Subcutaneous abdominal adipose tissue (tissue), 5 donors: ENCODE results near the gene NCKIPSD.

Source experiments
- H3K27ac ChIP-seq: one replicate; pipeline ENCODE4 v1.7.0; 2013; ENCODE audit warnings: low read depth, mild to moderate bottlenecking, inconsistent platforms, low read length, moderate library complexity
- H3K27me3 ChIP-seq, 5 donors: one replicate each; pipeline ENCODE4 v1.7.0; 2013; ENCODE audit warnings: low read length in 5 of 5, inconsistent platforms in 1 of 5; ENCODE audit not compliant: control insufficient read depth in 5 of 5, insufficient read depth in 4 of 5
- H3K36me3 ChIP-seq, 5 donors: one replicate each; pipeline ENCODE4 v1.7.0; 2013; ENCODE audit warnings: low read length in 5 of 5; ENCODE audit not compliant: control insufficient read depth in 5 of 5, insufficient read depth in 5 of 5
- H3K4me1 ChIP-seq, 5 donors: one replicate each; pipeline ENCODE4 v1.7.0; 2013; ENCODE audit warnings: low read length in 5 of 5, mild to moderate bottlenecking in 3 of 5, moderate library complexity in 1 of 5; ENCODE audit not compliant: control insufficient read depth in 5 of 5, insufficient read depth in 5 of 5
- H3K4me3 ChIP-seq, 5 donors: one replicate each; pipeline ENCODE4 v1.7.0; 2013; ENCODE audit warnings: low read length in 5 of 5, low read depth in 1 of 5
- H3K9ac ChIP-seq, 5 donors: one replicate each; pipeline ENCODE4 v1.7.0; 2013; ENCODE audit warnings: low read length in 5 of 5, mild to moderate bottlenecking in 4 of 5, moderate library complexity in 3 of 5
- H3K9me3 ChIP-seq, 5 donors: one replicate each; pipeline ENCODE4 v1.7.0; 2013; ENCODE audit warnings: low read length in 5 of 5; ENCODE audit not compliant: control insufficient read depth in 5 of 5
- donor health status: healthy.
- donor health status: healthy.
- donor health status: healthy.
- donor health status: healthy.
- donor health status: healthy.

The NCKIPSD gene

GRCh38 chr3:48652923-48653715 lies 32.6 kb downstream of the NCKIPSD start:
- Histone ChIP-seq H3K4me1 (peaks cover 0 to 19% (median 13%) of the 10 kb centered on the region in 5 donors), H3K36me3 (no peaks in the 10 kb centered on the region), H3K27me3 (peaks cover 0 to 2% (median 0%) of the 10 kb centered on the region in 5 donors), H3K27ac (no peak overlapping the region), H3K4me3 (no peak overlapping the region), H3K9ac (no peak overlapping the region), H3K9me3 (peaks cover 0 to 3% (median 0%) of the 10 kb centered on the region in 5 donors)

DNA sequence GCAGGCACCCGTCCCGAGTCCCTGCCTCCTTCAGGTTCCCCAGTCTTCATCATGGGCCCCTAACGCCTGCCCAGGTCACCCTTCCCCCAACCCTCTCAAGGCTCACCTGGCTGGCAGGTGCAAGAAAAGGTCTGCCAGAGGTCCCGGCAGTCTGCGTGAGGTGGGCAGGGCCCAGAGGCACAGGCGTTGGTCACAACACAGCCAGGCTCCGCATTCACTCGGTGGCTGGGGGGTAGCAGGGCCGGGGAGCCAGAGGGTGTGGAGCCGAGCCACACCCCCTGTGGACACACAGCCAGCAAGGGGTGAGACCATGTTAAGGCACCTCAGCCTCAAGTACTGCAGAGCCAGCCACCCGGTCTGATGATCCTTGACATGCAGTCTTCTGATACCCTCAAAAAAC lies 33.9 kb downstream of the NCKIPSD start:
- Histone ChIP-seq H3K4me3 (no peak overlapping the region), H3K9me3 (no peaks in the 10 kb centered on the region), H3K9ac (no peak overlapping the region), H3K4me1 (peaks cover 0 to 13% (median 9%) of the 10 kb centered on the region in 5 donors), H3K27me3 (peaks cover 0 to 2% (median 0%) of the 10 kb centered on the region in 5 donors), H3K27ac (no peak overlapping the region), H3K36me3 (no peaks in the 10 kb centered on the region)

DNA sequence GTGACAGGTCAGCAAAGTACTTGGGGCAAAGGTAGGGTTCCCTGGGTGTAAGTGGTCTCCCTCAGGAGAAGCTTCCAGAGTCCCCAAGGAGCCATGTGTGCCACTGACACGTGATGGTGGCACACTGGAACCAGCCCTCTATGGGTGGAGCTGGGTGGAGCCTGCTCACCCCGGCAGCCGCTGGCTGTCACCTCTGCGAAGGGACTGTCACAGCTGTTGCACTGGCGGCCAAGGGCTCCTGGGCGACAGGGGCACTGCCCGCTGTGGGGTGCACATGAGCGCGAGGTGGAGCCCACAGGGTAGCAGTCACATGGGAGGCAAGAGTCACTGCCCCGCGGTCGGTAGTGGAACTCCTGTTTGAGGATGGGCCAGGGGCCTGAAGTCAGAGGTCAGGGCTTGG lies 35.0 kb downstream of the NCKIPSD start:
- no peak overlapping the region for H3K27ac ChIP-seq
- H3K9me3 ChIP-seq = no peaks in the 10 kb centered on the region
- peaks cover 0 to 5% (median 4%) of the 10 kb centered on the region in 5 donors for H3K4me1 ChIP-seq
- peaks cover 0 to 2% (median 0%) of the 10 kb centered on the region in 5 donors for H3K27me3 ChIP-seq
- no peak overlapping the region for H3K9ac ChIP-seq
- H3K4me3 ChIP-seq = no peak overlapping the region
- H3K36me3 ChIP-seq = no peaks in the 10 kb centered on the region

DNA sequence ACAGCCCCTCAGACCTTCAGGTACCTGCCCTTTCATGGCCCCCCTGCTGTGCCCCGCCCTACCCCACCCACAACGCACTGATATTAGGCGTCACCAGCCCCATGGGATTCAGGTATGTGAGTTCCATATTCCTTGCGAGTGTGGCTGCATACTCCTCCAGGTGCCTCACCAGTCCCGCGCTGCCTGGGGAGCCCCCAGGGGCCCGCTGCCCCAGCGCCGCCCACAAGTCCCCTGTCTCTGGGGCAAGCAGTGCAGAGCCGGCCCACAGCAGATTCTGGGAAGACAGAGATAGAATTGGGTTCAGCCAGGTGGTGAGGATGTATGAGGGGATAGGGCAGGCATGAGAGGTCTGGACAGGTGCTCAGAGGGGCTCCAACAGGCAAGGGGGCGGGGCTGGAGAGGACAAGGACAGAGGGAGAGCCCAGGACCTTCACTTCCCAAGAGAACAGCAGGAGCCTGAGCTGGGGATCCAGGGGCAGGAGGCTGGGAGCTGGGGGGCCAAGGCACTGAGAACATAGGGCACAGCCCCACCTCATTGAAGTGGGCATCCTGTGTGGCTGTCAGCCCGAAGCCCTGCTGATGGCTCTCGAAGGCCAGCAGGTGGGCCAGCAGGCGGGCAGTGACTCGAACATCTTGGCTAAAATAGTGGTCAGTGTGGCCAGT lies 37.4 kb downstream of the NCKIPSD start:
- H3K4me1 ChIP-seq = no peaks in the 10 kb centered on the region
- no peaks in the 10 kb centered on the region for H3K9me3 ChIP-seq
- no peak overlapping the region for H3K27ac ChIP-seq
- H3K36me3 ChIP-seq = no peaks in the 10 kb centered on the region
- no peak overlapping the region for H3K9ac ChIP-seq
- no peak overlapping the region for H3K4me3 ChIP-seq
- H3K27me3 ChIP-seq = peaks cover 0 to 4% (median 0%) of the 10 kb centered on the region in 5 donors

- H3K9ac ChIP-seq = no peak overlapping the region
- H3K4me3 ChIP-seq = no peak overlapping the region
- H3K36me3 ChIP-seq = no peaks in the 10 kb centered on the region
- no peaks in the 10 kb centered on the region for H3K9me3 ChIP-seq
- H3K27ac ChIP-seq = no peak overlapping the region
- peaks cover 0 to 4% (median 0%) of the 10 kb centered on the region in 5 donors for H3K27me3 ChIP-seq
- no peaks in the 10 kb centered on the region for H3K4me1 ChIP-seq
These were observed 38.0 kb downstream of the NCKIPSD start for GRCh38 chr3:48647714-48648113.

DNA sequence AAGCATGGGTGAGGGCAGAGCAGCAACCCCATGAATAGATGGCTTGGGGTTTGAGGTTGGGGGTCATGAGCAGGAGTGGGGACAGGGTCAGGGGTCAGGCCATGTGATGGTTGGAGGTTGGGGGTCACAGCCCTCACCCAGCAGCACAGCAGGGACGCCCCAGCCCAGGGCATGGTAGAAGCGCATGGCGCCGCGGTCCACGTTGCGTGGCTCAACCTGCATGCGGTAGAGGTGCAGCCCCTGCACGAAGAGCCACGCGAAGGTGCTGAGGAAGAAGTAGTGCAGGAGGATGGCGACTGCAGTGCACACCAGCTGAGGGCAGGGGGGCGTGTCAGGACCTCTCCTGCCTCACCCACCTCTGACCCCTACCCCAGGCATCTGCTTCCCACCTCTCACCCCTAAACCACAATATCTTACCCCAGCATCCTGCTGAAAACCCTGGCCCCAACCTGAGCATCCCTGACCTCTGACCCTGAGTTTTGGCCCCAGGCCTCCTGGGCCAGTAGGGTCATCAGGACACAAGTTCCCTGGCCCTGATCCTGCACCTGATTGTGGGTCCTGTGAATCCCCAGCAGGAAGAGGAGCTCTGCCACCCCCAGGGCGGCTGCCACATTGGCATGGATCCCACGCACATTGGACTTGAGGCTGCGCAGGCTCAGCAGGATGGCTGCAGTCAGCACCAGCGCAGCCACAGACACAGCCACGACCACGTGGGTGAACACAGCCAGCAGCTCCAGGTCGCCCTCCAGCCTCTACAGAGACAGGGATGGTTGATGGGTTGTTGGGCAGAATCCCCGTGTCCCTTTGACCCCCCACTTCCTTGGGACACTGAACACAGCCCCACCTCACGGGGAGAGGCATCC lies 40.6 kb downstream of the NCKIPSD start:
- Histone ChIP-seq H3K27ac (no peak overlapping the region), H3K9ac (no peak overlapping the region), H3K36me3 (no peaks in the 10 kb centered on the region), H3K27me3 (peaks cover 0 to 4% (median 0%) of the 10 kb centered on the region in 5 donors), H3K4me1 (no peaks in the 10 kb centered on the region), H3K4me3 (no peak overlapping the region), H3K9me3 (no peaks in the 10 kb centered on the region)

GRCh38 chr3:48642605-48643004 lies 43.1 kb downstream of the NCKIPSD start:
- no peaks in the 10 kb centered on the region for H3K4me1 ChIP-seq
- H3K27me3 ChIP-seq = peaks cover 0 to 4% (median 0%) of the 10 kb centered on the region in 5 donors
- H3K4me3 ChIP-seq = no peak overlapping the region
- H3K36me3 ChIP-seq = no peaks in the 10 kb centered on the region
- H3K9ac ChIP-seq = no peak overlapping the region
- H3K9me3 ChIP-seq = no peaks in the 10 kb centered on the region
- no peak overlapping the region for H3K27ac ChIP-seq

- Histone ChIP-seq H3K9ac (no peak overlapping the region), H3K27me3 (peaks cover 0 to 4% (median 0%) of the 10 kb centered on the region in 5 donors), H3K4me1 (peaks cover 0 to 3% (median 2%) of the 10 kb centered on the region in 5 donors), H3K27ac (no peak overlapping the region), H3K36me3 (no peaks in the 10 kb centered on the region), H3K4me3 (no peak overlapping the region), H3K9me3 (no peaks in the 10 kb centered on the region)
These were observed 44.3 kb downstream of the NCKIPSD start for GRCh38 chr3:48641396-48641795.

GRCh38 chr3:48639944-48640606 lies 45.6 kb downstream of the NCKIPSD start:
- Histone ChIP-seq H3K4me3 (no peak overlapping the region), H3K27me3 (peaks cover 0 to 4% (median 0%) of the 10 kb centered on the region in 5 donors), H3K36me3 (no peaks in the 10 kb centered on the region), H3K4me1 (peaks cover 0 to 14% (median 13%) of the 10 kb centered on the region in 5 donors), H3K9ac (no peak overlapping the region), H3K9me3 (no peaks in the 10 kb centered on the region), H3K27ac (no peak overlapping the region)
